Lower leg skin (tissue), 4 donors: ENCODE measurements around the gene S1PR4. TPM values are rescaled to one million over a fixed set of nuclear protein-coding genes. Genes with fewer than 3 reads are reported as not detected.
"Not testable (repeated sequence)": the region's sequence is repeated elsewhere in the genome, so short reads cannot be mapped to it uniquely, and the experiment has no call there.

ENCODE experiments used
- DNase-seq, 2 donors: peaks; one replicate each; pipeline ENCODE4 v3.0.0-alpha.2; 2019; ENCODE audit warnings: low spot score in 2 of 2
- H3K4me3 ChIP-seq: fragments of 200-600 bp; sonication (generic); 2 replicates; pipeline ENCODE4 v1.5.1; 2017; ENCODE audit warnings: mild to moderate bottlenecking, low read depth; ENCODE audit not compliant: poor library complexity, severe bottlenecking
- CTCF ChIP-seq, 3 donors: fragments of 450-650 bp; IDR thresholded peaks; one replicate each; pipeline ENCODE4 v1.5.1; 2016; ENCODE audit warnings: antibody characterized with exemption in 3 of 3, mild to moderate bottlenecking in 3 of 3, moderate library complexity in 2 of 3
- POLR2A ChIP-seq, 2 donors: fragments of 450-650 bp; IDR thresholded peaks; one replicate each; pipeline ENCODE4 v1.6.1; 2016 to 2017; ENCODE audit warnings: antibody characterized with exemption in 2 of 2, mild to moderate bottlenecking in 1 of 2, moderate library complexity in 1 of 2
- WGBS, 2 donors: methylation state at CpG; one replicate each; pipeline ENCODE4 v1.1.5; 2018; 5-methylcytosine and 5-hydroxymethylcytosine counted together
- intact Hi-C: fragments of 100-400 bp; cut with DNase I; formaldehyde crosslinking; loops from one replicate; pipeline ENCODE4 v1.15.0; 2023; ENCODE audit warnings: low total_unique reads
- total RNA-seq, 4 donors: library from RNA; depleted of rRNA; stranded (reverse); fragments of >200 nt; gene quantifications; one replicate each; pipeline ENCODE4 v1.1.0, GENCODE V29; 2016

The S1PR4 gene
- total RNA-seq, 4 donors from 2014 or later: 0.19 to 3.4 (median 2.2) TPM; not detected in 1

GRCh38 chr19:3167533-3168272, 10.9 kb upstream of the S1PR4 start:
- 70 to 77% methylated on average over 13 of the region's 13 CpGs for WGBS, 2 donors
- no peak overlapping the region for H3K4me3 ChIP-seq
- DNase-seq: no peak
- intact Hi-C loops: loop anchor here (10.0 kb wide), 1 partner anchor 83 kb away; no protein-coding TSS in a partner anchor
- no peak for TF ChIP-seq CTCF (IDR thresholded peaks at IDR 0.05)
- no peak for TF ChIP-seq POLR2A (IDR thresholded peaks at IDR 0.05)

- intact Hi-C loops: no loop called here
- no peak for DNase-seq
- H3K4me3 ChIP-seq: no peak overlapping the region
- TF ChIP-seq POLR2A (IDR thresholded peaks at IDR 0.05) (no peak), CTCF (IDR thresholded peaks at IDR 0.05) (no peak)
- WGBS, 2 donors: 92 to 93% methylated on average over 15 of the region's 15 CpGs
These were observed 6.5 kb upstream of the S1PR4 start for GRCh38 chr19:3171894-3172672.

GRCh38 chr19:3172673-3173000, 5.9 kb upstream of the S1PR4 start:
- H3K4me3 ChIP-seq, DNase-seq, intact Hi-C loops: not testable (repeated sequence)
- WGBS, 2 donors: 92 to 100% methylated on average over 5 of the region's 6 CpGs

- DNase-seq: no peak
- WGBS, 2 donors: 47 to 51% methylated on average over 16 to 17 of the region's 17 CpGs
- intact Hi-C loops: no loop called here
- TF ChIP-seq POLR2A (IDR thresholded peaks at IDR 0.05): no peak
- no peak for TF ChIP-seq CTCF (IDR thresholded peaks at IDR 0.05)
- H3K4me3 ChIP-seq: no peak overlapping the region
These were observed 2.5 kb upstream of the S1PR4 start for GRCh38 chr19:3175781-3176714.

GRCh38 chr19:3176715-3177501, 1.7 kb upstream of the S1PR4 start:
- DNase-seq: no peak
- intact Hi-C loops: no loop called here
- TF ChIP-seq CTCF (IDR thresholded peaks at IDR 0.05): no peak
- no peak for TF ChIP-seq POLR2A (IDR thresholded peaks at IDR 0.05)
- H3K4me3 ChIP-seq: no peak overlapping the region
- WGBS, 2 donors: 54 to 64% methylated on average over 10 to 11 of the region's 11 CpGs
